ENCODE results near the gene APP.
A peak's percentile ranks its signal among the peaks of the same experiment; 100 is the strongest.

APP gene

GRCh38 chr21:26079366-26079765 is 91.2 kb downstream of the APP start:
- no peak for DNase-seq
- H3K4me1 Mint-ChIP-seq, result peaks cover 30% of the 10 kb centered on the region
- no peaks in the 10 kb centered on the region for H3K27me3 Mint-ChIP-seq (ENCODE audit: low read depth, poor library complexity)
- peaks cover 66% of the 10 kb centered on the region for H3K36me3 Mint-ChIP-seq (ENCODE audit: low read depth)
- H3K9me3 Mint-ChIP-seq, result peaks cover 1% of the 10 kb centered on the region
- no peak overlapping the region for H3K27ac Mint-ChIP-seq
- no peak for TF ChIP-seq CTCF (IDR thresholded peaks at IDR 0.05)
- H3K4me3 Mint-ChIP-seq, result no peak overlapping the region

- Mint-ChIP-seq H3K36me3 (ENCODE audit: low read depth) (peaks cover 53% of the 10 kb centered on the region), H3K4me3 (no peak overlapping the region), H3K27ac (peak overlapping the region; percentile 3), H3K9me3 (no peaks in the 10 kb centered on the region), H3K4me1 (peaks cover 28% of the 10 kb centered on the region), H3K27me3 (ENCODE audit: low read depth, poor library complexity) (no peaks in the 10 kb centered on the region)
- no peak for TF ChIP-seq CTCF (IDR thresholded peaks at IDR 0.05)
- DNase-seq, result peak; percentile 3
Observed at GRCh38 chr21:26077521-26077920, 93.0 kb downstream of the APP start.

GRCh38 chr21:26072666-26073615 is 97.6 kb downstream of the APP start:
- Mint-ChIP-seq H3K27ac (no peak overlapping the region), H3K9me3 (no peaks in the 10 kb centered on the region), H3K27me3 (ENCODE audit: low read depth, poor library complexity) (no peaks in the 10 kb centered on the region), H3K4me1 (peaks cover 61% of the 10 kb centered on the region), H3K4me3 (no peak overlapping the region), H3K36me3 (ENCODE audit: low read depth) (peaks cover 14% of the 10 kb centered on the region)
- TF ChIP-seq CTCF (IDR thresholded peaks at IDR 0.05), result no peak
- no peak for DNase-seq

GRCh38 chr21:26070822-26071425 is 99.6 kb downstream of the APP start:
- H3K27me3 Mint-ChIP-seq (ENCODE audit: low read depth, poor library complexity), result no peaks in the 10 kb centered on the region

GRCh38 chr21:26070121-26070520 is 100.4 kb downstream of the APP start:
- no peak for DNase-seq
- peaks cover 61% of the 10 kb centered on the region for H3K4me1 Mint-ChIP-seq

More at GRCh38 chr21:26070822-26071425, 99.6 kb downstream of the APP start:
- no peak overlapping the region for H3K4me3 Mint-ChIP-seq
- H3K27ac Mint-ChIP-seq, result peak overlapping the region; percentile 3
- peaks cover 56% of the 10 kb centered on the region for H3K4me1 Mint-ChIP-seq
- DNase-seq, result peak; percentile 3
- TF ChIP-seq CTCF (IDR thresholded peaks at IDR 0.05), result no peak
- H3K9me3 Mint-ChIP-seq, result no peaks in the 10 kb centered on the region
- H3K36me3 Mint-ChIP-seq (ENCODE audit: low read depth), result peaks cover 5% of the 10 kb centered on the region

More at GRCh38 chr21:26070121-26070520, 100.4 kb downstream of the APP start:
- no peak overlapping the region for H3K4me3 Mint-ChIP-seq
- no peaks in the 10 kb centered on the region for H3K9me3 Mint-ChIP-seq
- H3K36me3 Mint-ChIP-seq (ENCODE audit: low read depth), result peaks cover 5% of the 10 kb centered on the region
- H3K27ac Mint-ChIP-seq, result peak overlapping the region; percentile 6
- no peaks in the 10 kb centered on the region for H3K27me3 Mint-ChIP-seq (ENCODE audit: low read depth, poor library complexity)
- TF ChIP-seq CTCF (IDR thresholded peaks at IDR 0.05), result no peak

All from nephron progenitor cell (in vitro differentiated cells).